Lower lobe of right lung (tissue), 2 donors: Measurements from ENCODE around the gene CHCHD10. TPM values are rescaled to one million over a fixed set of nuclear protein-coding genes. Genes with fewer than 3 reads are reported as not detected.
A peak's percentile ranks its signal among the peaks of the same experiment; 100 is the strongest.

Source experiments
- ATAC-seq, 2 donors: fragments of 200-7000 bp; cut with Tn5 transposase; one replicate each; pipeline ENCODE4 v1.9.1; 2020 to 2022; ENCODE audit warnings: mild to moderate bottlenecking in 2 of 2, moderate library complexity in 2 of 2
- DNase-seq: peaks from one replicate; pipeline ENCODE4 v3.0.0-alpha.2; 2020
- H3K27ac ChIP-seq: fragments of 200-600 bp; one replicate; pipeline ENCODE4 v1.8.0; 2022
- H3K27me3 ChIP-seq: fragments of 200-600 bp; one replicate; pipeline ENCODE4 v1.8.0; 2022; ENCODE audit warnings: low read depth
- H3K36me3 ChIP-seq: fragments of 200-600 bp; one replicate; pipeline ENCODE4 v1.8.0; 2022; ENCODE audit warnings: mild to moderate bottlenecking
- H3K4me1 ChIP-seq: fragments of 200-600 bp; one replicate; pipeline ENCODE4 v1.8.0; 2022
- H3K4me3 ChIP-seq: fragments of 200-600 bp; one replicate; pipeline ENCODE4 v1.8.0; 2022; ENCODE audit warnings: mild to moderate bottlenecking
- H3K9me3 ChIP-seq: fragments of 200-600 bp; one replicate; pipeline ENCODE4 v1.8.0; 2022
- CTCF ChIP-seq: fragments of 200-600 bp; IDR thresholded peaks from one replicate; pipeline ENCODE4 v1.8.0; 2022; ENCODE audit warnings: antibody characterized with exemption, mild to moderate bottlenecking
- intact Hi-C: fragments of 100-400 bp; cut with DNase I; formaldehyde crosslinking; loops from one replicate; pipeline ENCODE4 v1.11.0; 2022
- total RNA-seq: library from RNA; stranded (reverse); fragmentation: NEBNext Ultra II Directional; extraction: Animal tissue kit (Norgen Biotek cat#: 25700); gene quantifications from one replicate; pipeline ENCODE4 v1.2.1, GENCODE V29; 2021
- donor health status: DM: no; HTN: yes; CAD: no; lungs with severe emphysema.

CHCHD10 gene
- total RNA-seq, 1 donor from 2014 or later: 114 TPM

GRCh38 chr22:23800297-23801237 is 32.8 kb upstream of the CHCHD10 start:
- Histone ChIP-seq H3K9me3 (no peaks in the 10 kb centered on the region), H3K27ac (no peak overlapping the region), H3K4me3 (no peak overlapping the region), H3K4me1 (no peaks in the 10 kb centered on the region), H3K36me3 (peaks cover 90% of the 10 kb centered on the region), H3K27me3 (no peaks in the 10 kb centered on the region)
- ATAC-seq: peak in 1 of 2 donors; percentile 6
- peak; percentile 30 for DNase-seq
- intact Hi-C loops: no loop called here
- no peak for TF ChIP-seq CTCF

GRCh38 chr22:23796461-23796860 is 28.7 kb upstream of the CHCHD10 start:
- ATAC-seq (no peak), DNase-seq (peak; percentile 9)
- Histone ChIP-seq H3K4me1 (no peaks in the 10 kb centered on the region), H3K27me3 (no peaks in the 10 kb centered on the region), H3K4me3 (no peak overlapping the region), H3K9me3 (no peaks in the 10 kb centered on the region), H3K27ac (no peak overlapping the region), H3K36me3 (peaks cover 90% of the 10 kb centered on the region)
- intact Hi-C loops: no loop called here
- no peak for TF ChIP-seq CTCF

- intact Hi-C loops: no loop called here
- Histone ChIP-seq H3K27me3 (no peaks in the 10 kb centered on the region), H3K4me1 (peaks cover 19% of the 10 kb centered on the region), H3K27ac (no peak overlapping the region), H3K4me3 (no peak overlapping the region), H3K9me3 (no peaks in the 10 kb centered on the region), H3K36me3 (peaks cover 73% of the 10 kb centered on the region)
- ATAC-seq (no peak), DNase-seq (peak; percentile 13)
- no peak for TF ChIP-seq CTCF
These were observed 25.6 kb upstream of the CHCHD10 start for GRCh38 chr22:23793326-23793725.

GRCh38 chr22:23791738-23792645 is 24.2 kb upstream of the CHCHD10 start:
- Histone ChIP-seq H3K4me3 (no peak overlapping the region), H3K27ac (no peak overlapping the region), H3K27me3 (no peaks in the 10 kb centered on the region), H3K9me3 (no peaks in the 10 kb centered on the region), H3K36me3 (peaks cover 65% of the 10 kb centered on the region), H3K4me1 (peaks cover 28% of the 10 kb centered on the region)
- intact Hi-C loops: no loop called here
- no peak for TF ChIP-seq CTCF
- DNase-seq (peak; percentile 29), ATAC-seq (no peak)
